K562 (cell line): ENCODE data around the gene RNU6-9. TPM values are rescaled to one million over a fixed set of nuclear protein-coding genes. Genes with fewer than 3 reads are reported as not detected.
A peak's percentile ranks its signal among the peaks of the same experiment; 100 is the strongest.

Experiments used
- MAFK ChIP-seq: IDR thresholded peaks from 2 replicates; pipeline ENCODE4 v1.6.1; 2011; ENCODE audit warnings: low read length, improper control_type of control experiment
- MAZ ChIP-seq, 2 experiments: fragments of 450-650 bp in 1 of 2; sonication (generic) in 1 of 2; formaldehyde crosslinking; IDR thresholded peaks in 1 of 2; conservative IDR thresholded peaks in 1 of 2; 2 replicates each; pipeline versions ENCODE4 v1.4.0 to v1.5.0; 2020; ENCODE audit warnings: mild to moderate bottlenecking in 1 of 2, missing genetic modification reagents in 1 of 2
- MTF1 ChIP-seq: fragments of 250-450 bp; sonication (Bioruptor Pico); IDR thresholded peaks from 2 replicates; pipeline ENCODE4 v1.9.0; 2021; ENCODE audit warnings: moderate library complexity, mild to moderate bottlenecking, inconsistent platforms, borderline replicate concordance
- MYC ChIP-seq, 2 experiments: fragments of 250-450 bp in 1 of 2; sonication (Bioruptor Pico) in 1 of 2; IDR thresholded peaks; 2 replicates each; pipeline versions ENCODE4 v1.5.1 to v1.6.1; 2012 to 2021; ENCODE audit warnings: low read depth in 2 of 2, borderline replicate concordance in 1 of 2, improper control_type of control experiment in 1 of 2, low read length in 1 of 2, mild to moderate bottlenecking in 1 of 2, moderate library complexity in 1 of 2
- POLR3A ChIP-seq: IDR thresholded peaks from 2 replicates; pipeline ENCODE4 v1.6.1; 2011; ENCODE audit warnings: borderline replicate concordance, mild to moderate bottlenecking, moderate library complexity; ENCODE audit not compliant: insufficient read length, insufficient read depth; ENCODE audit errors: extremely low read depth
- SREBF2 ChIP-seq: sonication (generic); formaldehyde crosslinking; IDR thresholded peaks from 2 replicates; pipeline ENCODE4 v1.4.0; 2020; ENCODE audit warnings: mild to moderate bottlenecking, missing genetic modification reagents
- STAT5B ChIP-seq: fragments of 250-450 bp; sonication (Bioruptor Pico); IDR thresholded peaks from 2 replicates; pipeline ENCODE4 v1.8.0; 2021; ENCODE audit warnings: mild to moderate bottlenecking, inconsistent platforms
- TFE3 ChIP-seq: fragments of 450-650 bp; formaldehyde crosslinking; IDR thresholded peaks from 2 replicates; pipeline ENCODE4 v1.4.0; 2020; ENCODE audit warnings: mild to moderate bottlenecking, mixed read lengths
- ZNF133 ChIP-seq: fragments of 250-450 bp; sonication (Bioruptor Pico); IDR thresholded peaks from 2 replicates; pipeline ENCODE4 v1.4.0; 2020; ENCODE audit warnings: mild to moderate bottlenecking
- polyA plus RNA-seq, 8 experiments: library from polyadenylated mRNA; depleted of rRNA in 4 of 8; stranded (reverse) in 5 of 8; unstranded in 3 of 8; fragments of >200 nt; fragmentation: Nextera tagmentation in 2 of 8; fragmentation: Illumina TruSeq in 1 of 8; extraction: Ambion mirVana in 2 of 8; extraction: Trizol in 1 of 8; gene quantifications; 2 replicates each; pipeline versions ENCODE4 v1.2.1 to v1.2.3, GENCODE V29; 2011 to 2014; ENCODE audit warnings: inconsistent platforms in 1 of 8, missing spikeins in 1 of 8
- total RNA-seq, 7 experiments: library from RNA; depleted of rRNA in 6 of 7; stranded (reverse); fragments of >200 nt in 6 of 7; fragmentation: Illumina TruSeq in 2 of 7; extraction: Trizol in 2 of 7; gene quantifications; 2 replicates each; pipeline versions ENCODE4 v1.2.1 to v1.2.3, GENCODE V29; 2011 to 2021; ENCODE audit warnings: low replicate concordance in 1 of 7
- TF ChIP-seq, protein P1 (sequence below): fragments of 450-650 bp; IDR thresholded peaks from 2 replicates; pipeline ENCODE4 v1.7.1; 2018; ENCODE audit warnings: mild to moderate bottlenecking, low read depth; ENCODE audit not compliant: partially characterized antibody
- TF ChIP-seq, protein P2 (sequence below): sonication (generic); formaldehyde crosslinking; IDR thresholded peaks from 2 replicates; pipeline ENCODE4 v1.8.1; 2023; ENCODE audit warnings: mild to moderate bottlenecking, missing genetic modification reagents
- TF ChIP-seq, protein P3 (sequence below), 2 experiments: IDR thresholded peaks in 1 of 2; conservative IDR thresholded peaks in 1 of 2; 2 replicates each; pipeline ENCODE4 v1.6.1; 2016; ENCODE audit warnings: low read depth in 2 of 2, mild to moderate bottlenecking in 1 of 2, missing compliant biosample characterization in 1 of 2, missing genetic modification characterization in 1 of 2, moderate library complexity in 1 of 2

RNU6-9 gene
- total and polyA plus RNA-seq, 9 of the 15 experiments (the other 6 are each of a cell fraction or from before 2014, with no cell fraction given): not detected

GRCh38 chr19:917323-918151 is 24.3 kb downstream of the RNU6-9 start, which contains the start of gene KISS1R (continued):
- TF ChIP-seq, protein P1, sequence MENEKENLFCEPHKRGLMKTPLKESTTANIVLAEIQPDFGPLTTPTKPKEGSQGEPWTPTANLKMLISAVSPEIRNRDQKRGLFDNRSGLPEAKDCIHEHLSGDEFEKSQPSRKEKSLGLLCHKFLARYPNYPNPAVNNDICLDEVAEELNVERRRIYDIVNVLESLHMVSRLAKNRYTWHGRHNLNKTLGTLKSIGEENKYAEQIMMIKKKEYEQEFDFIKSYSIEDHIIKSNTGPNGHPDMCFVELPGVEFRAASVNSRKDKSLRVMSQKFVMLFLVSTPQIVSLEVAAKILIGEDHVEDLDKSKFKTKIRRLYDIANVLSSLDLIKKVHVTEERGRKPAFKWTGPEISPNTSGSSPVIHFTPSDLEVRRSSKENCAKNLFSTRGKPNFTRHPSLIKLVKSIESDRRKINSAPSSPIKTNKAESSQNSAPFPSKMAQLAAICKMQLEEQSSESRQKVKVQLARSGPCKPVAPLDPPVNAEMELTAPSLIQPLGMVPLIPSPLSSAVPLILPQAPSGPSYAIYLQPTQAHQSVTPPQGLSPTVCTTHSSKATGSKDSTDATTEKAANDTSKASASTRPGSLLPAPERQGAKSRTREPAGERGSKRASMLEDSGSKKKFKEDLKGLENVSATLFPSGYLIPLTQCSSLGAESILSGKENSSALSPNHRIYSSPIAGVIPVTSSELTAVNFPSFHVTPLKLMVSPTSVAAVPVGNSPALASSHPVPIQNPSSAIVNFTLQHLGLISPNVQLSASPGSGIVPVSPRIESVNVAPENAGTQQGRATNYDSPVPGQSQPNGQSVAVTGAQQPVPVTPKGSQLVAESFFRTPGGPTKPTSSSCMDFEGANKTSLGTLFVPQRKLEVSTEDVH: no peak
- no peak for TF ChIP-seq STAT5B
- peak; percentile 81 for TF ChIP-seq MYC (IDR thresholded peaks at IDR 0.05; ENCODE audit: low read depth, low read length)
- no peak for TF ChIP-seq MYC (CRISPR knock-in tag; IDR thresholded peaks at IDR 0.05; ENCODE audit: borderline replicate concordance, low read depth)
- no peak for TF ChIP-seq MAFK
- peak; percentile 75 to 97 for TF ChIP-seq MAZ (CRISPR knock-in tag; conservative IDR thresholded peaks at IDR 0.05 in 1 of 2, IDR thresholded peaks at IDR 0.05 in 1 of 2)
- no peak for TF ChIP-seq TFE3 (CRISPR knock-in tag)
- TF ChIP-seq ZNF133: no peak
- TF ChIP-seq, protein P2, sequence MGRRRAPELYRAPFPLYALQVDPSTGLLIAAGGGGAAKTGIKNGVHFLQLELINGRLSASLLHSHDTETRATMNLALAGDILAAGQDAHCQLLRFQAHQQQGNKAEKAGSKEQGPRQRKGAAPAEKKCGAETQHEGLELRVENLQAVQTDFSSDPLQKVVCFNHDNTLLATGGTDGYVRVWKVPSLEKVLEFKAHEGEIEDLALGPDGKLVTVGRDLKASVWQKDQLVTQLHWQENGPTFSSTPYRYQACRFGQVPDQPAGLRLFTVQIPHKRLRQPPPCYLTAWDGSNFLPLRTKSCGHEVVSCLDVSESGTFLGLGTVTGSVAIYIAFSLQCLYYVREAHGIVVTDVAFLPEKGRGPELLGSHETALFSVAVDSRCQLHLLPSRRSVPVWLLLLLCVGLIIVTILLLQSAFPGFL (CRISPR knock-in tag): no peak
- no peak for TF ChIP-seq MTF1 (CRISPR knock-in tag)
- TF ChIP-seq POLR3A: no peak
- TF ChIP-seq, protein P3, sequence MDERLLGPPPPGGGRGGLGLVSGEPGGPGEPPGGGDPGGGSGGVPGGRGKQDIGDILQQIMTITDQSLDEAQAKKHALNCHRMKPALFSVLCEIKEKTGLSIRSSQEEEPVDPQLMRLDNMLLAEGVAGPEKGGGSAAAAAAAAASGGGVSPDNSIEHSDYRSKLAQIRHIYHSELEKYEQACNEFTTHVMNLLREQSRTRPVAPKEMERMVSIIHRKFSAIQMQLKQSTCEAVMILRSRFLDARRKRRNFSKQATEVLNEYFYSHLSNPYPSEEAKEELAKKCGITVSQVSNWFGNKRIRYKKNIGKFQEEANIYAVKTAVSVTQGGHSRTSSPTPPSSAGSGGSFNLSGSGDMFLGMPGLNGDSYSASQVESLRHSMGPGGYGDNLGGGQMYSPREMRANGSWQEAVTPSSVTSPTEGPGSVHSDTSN (CRISPR knock-in tag; IDR thresholded peaks at IDR 0.05; ENCODE audit: low read depth): no peak
- TF ChIP-seq, protein P3 (tag; conservative IDR thresholded peaks at IDR 0.05; ENCODE audit: low read depth): no peak
- no peak for TF ChIP-seq SREBF2 (CRISPR knock-in tag)
